Measurements from ENCODE around the gene SLC7A1. TPM values are rescaled to one million over a fixed set of nuclear protein-coding genes. Genes with fewer than 3 reads are reported as not detected.

SLC7A1 gene
- total RNA-seq, 1 experiment from 2014 or later: 31.5 TPM

- DNase-seq (ENCODE audit: low read depth, low spot score): no peak
- in situ Hi-C loops (cut with HindIII; ENCODE audit: low pct_unique_long_range_greater_than_20kb, low sequenced_read_pairs): no loop called here
Observed at GRCh38 chr13:29489650-29490560, 105.6 kb downstream of the SLC7A1 start.

- no peak for DNase-seq (ENCODE audit: low read depth, low spot score)
- in situ Hi-C loops (cut with HindIII; ENCODE audit: low pct_unique_long_range_greater_than_20kb, low sequenced_read_pairs): no loop called here
Observed at GRCh38 chr13:29487466-29488454, 107.7 kb downstream of the SLC7A1 start.

GRCh38 chr13:29486551-29486950 is 108.9 kb downstream of the SLC7A1 start:
- DNase-seq (ENCODE audit: low read depth, low spot score): no peak
- in situ Hi-C loops (cut with HindIII; ENCODE audit: low pct_unique_long_range_greater_than_20kb, low sequenced_read_pairs): no loop called here

- DNase-seq (ENCODE audit: low read depth, low spot score): no peak
- in situ Hi-C loops (cut with HindIII; ENCODE audit: low pct_unique_long_range_greater_than_20kb, low sequenced_read_pairs): no loop called here
Observed at GRCh38 chr13:29484796-29485195, 110.7 kb downstream of the SLC7A1 start.

- in situ Hi-C loops (cut with HindIII; ENCODE audit: low pct_unique_long_range_greater_than_20kb, low sequenced_read_pairs): no loop called here
- DNase-seq (ENCODE audit: low read depth, low spot score): no peak
Observed at GRCh38 chr13:29484236-29484635, 111.3 kb downstream of the SLC7A1 start.

- no peak for DNase-seq (ENCODE audit: low read depth, low spot score)
- in situ Hi-C loops (cut with HindIII; ENCODE audit: low pct_unique_long_range_greater_than_20kb, low sequenced_read_pairs): no loop called here
Observed at GRCh38 chr13:29483623-29484022, 111.9 kb downstream of the SLC7A1 start.

GRCh38 chr13:29483211-29483610 is 112.3 kb downstream of the SLC7A1 start:
- in situ Hi-C loops (cut with HindIII; ENCODE audit: low pct_unique_long_range_greater_than_20kb, low sequenced_read_pairs): no loop called here
- DNase-seq (ENCODE audit: low read depth, low spot score): no peak

GRCh38 chr13:29482504-29482903 is 113.0 kb downstream of the SLC7A1 start:
- in situ Hi-C loops (cut with HindIII; ENCODE audit: low pct_unique_long_range_greater_than_20kb, low sequenced_read_pairs): no loop called here
- no peak for DNase-seq (ENCODE audit: low read depth, low spot score)

- in situ Hi-C loops (cut with HindIII; ENCODE audit: low pct_unique_long_range_greater_than_20kb, low sequenced_read_pairs): no loop called here
- no peak for DNase-seq (ENCODE audit: low read depth, low spot score)
Observed at GRCh38 chr13:29481603-29482002, 113.9 kb downstream of the SLC7A1 start.

GRCh38 chr13:29480893-29481525 is 114.5 kb downstream of the SLC7A1 start:
- DNase-seq (ENCODE audit: low read depth, low spot score): no peak
- in situ Hi-C loops (cut with HindIII; ENCODE audit: low pct_unique_long_range_greater_than_20kb, low sequenced_read_pairs): no loop called here

- in situ Hi-C loops (cut with HindIII; ENCODE audit: low pct_unique_long_range_greater_than_20kb, low sequenced_read_pairs): no loop called here
- no peak for DNase-seq (ENCODE audit: low read depth, low spot score)
Observed at GRCh38 chr13:29479716-29480492, 115.6 kb downstream of the SLC7A1 start.

- in situ Hi-C loops (cut with HindIII; ENCODE audit: low pct_unique_long_range_greater_than_20kb, low sequenced_read_pairs): no loop called here
- DNase-seq (ENCODE audit: low read depth, low spot score): no peak
Observed at GRCh38 chr13:29476046-29476445, 119.4 kb downstream of the SLC7A1 start.

GRCh38 chr13:29474991-29475390 is 120.5 kb downstream of the SLC7A1 start:
- in situ Hi-C loops (cut with HindIII; ENCODE audit: low pct_unique_long_range_greater_than_20kb, low sequenced_read_pairs): no loop called here
- DNase-seq (ENCODE audit: low read depth, low spot score): peak; percentile 36

GRCh38 chr13:29473166-29473565 is 122.3 kb downstream of the SLC7A1 start:
- in situ Hi-C loops (cut with HindIII; ENCODE audit: low pct_unique_long_range_greater_than_20kb, low sequenced_read_pairs): no loop called here
- DNase-seq (ENCODE audit: low read depth, low spot score): no peak

- peak; percentile 77 for DNase-seq (ENCODE audit: low read depth, low spot score)
- in situ Hi-C loops (cut with HindIII; ENCODE audit: low pct_unique_long_range_greater_than_20kb, low sequenced_read_pairs): no loop called here
Observed at GRCh38 chr13:29472332-29472961, 123.0 kb downstream of the SLC7A1 start.

- in situ Hi-C loops (cut with HindIII; ENCODE audit: low pct_unique_long_range_greater_than_20kb, low sequenced_read_pairs): no loop called here
- no peak for DNase-seq (ENCODE audit: low read depth, low spot score)
Observed at GRCh38 chr13:29471551-29471950, 123.9 kb downstream of the SLC7A1 start.

Data from SK-MEL-5 (cell line).